B cell (primary cell): ENCODE results near the gene SLC16A2. TPM values are rescaled to one million over a fixed set of nuclear protein-coding genes. Genes with fewer than 3 reads are reported as not detected.

ENCODE experiments used
- ATAC-seq: fragments of 200-7000 bp; cut with Tn5 transposase; one replicate; pipeline ENCODE4 v1.10.0; 2021; ENCODE audit warnings: low read depth, mild to moderate bottlenecking, moderate number of reproducible peaks, moderate library complexity
- CTCF ChIA-PET: fragments of 350-600 bp; sonication (Branson Sonifier 250); formaldehyde crosslinking; loops from one replicate; lab custom pipeline; 2021; ENCODE audit warnings: antibody characterized with exemption, inconsistent platforms; lab: Charles Lee
- POLR2A ChIA-PET: fragments of 350-600 bp; sonication (Branson Sonifier 250); formaldehyde crosslinking; loops from one replicate; lab custom pipeline; 2021; ENCODE audit warnings: antibody characterized with exemption; lab: Charles Lee
- DNase-seq: peaks from one replicate; pipeline ENCODE4 v3.0.0; 2013
- H2AFZ ChIP-seq: 2 replicates; pipeline ENCODE4 v1.6.1; 2012; ENCODE audit warnings: mild to moderate bottlenecking, low read depth, low read length; ENCODE audit not compliant: insufficient read depth, poor library complexity, severe bottlenecking
- H3K27ac ChIP-seq, 2 donors: 1 replicate in 1 of 2; 2 replicates in 1 of 2; pipeline ENCODE4 v1.5.1; 2012 to 2013; ENCODE audit warnings: low read length in 2 of 2, mild to moderate bottlenecking in 2 of 2, moderate library complexity in 1 of 2
- H3K27me3 ChIP-seq, 4 experiments: fragments of 200-600 bp in 1 of 4; sonication (generic) in 1 of 4; replicated peaks in 1 of 4; 1 replicate in 2 of 4; 2 replicates in 2 of 4; pipeline versions ENCODE4 v1.6.1 to v1.7.0; 2013 to 2016; ENCODE audit warnings: low read length in 3 of 4, mild to moderate bottlenecking in 2 of 4, mixed read lengths in 1 of 4, moderate library complexity in 1 of 4; ENCODE audit not compliant: insufficient read depth in 4 of 4, control insufficient read depth in 3 of 4; ENCODE audit errors: control extremely low read depth in 1 of 4
- H3K36me3 ChIP-seq, 2 experiments: replicated peaks in 1 of 2; 1 replicate in 1 of 2; 2 replicates in 1 of 2; pipeline versions ENCODE4 v1.6.1 to v1.7.1; 2013; ENCODE audit warnings: low read length in 1 of 2; ENCODE audit not compliant: insufficient read depth in 2 of 2, control insufficient read depth in 1 of 2; ENCODE audit errors: control extremely low read depth in 1 of 2, extremely low read depth in 1 of 2
- H3K4me1 ChIP-seq, 2 donors: fragments of 200-600 bp in 1 of 2; sonication (generic) in 1 of 2; 1 replicate in 1 of 2; 2 replicates in 1 of 2; pipeline versions ENCODE4 v1.5.1 to v1.6.1; 2013 to 2017; ENCODE audit warnings: low read length in 2 of 2; ENCODE audit not compliant: control insufficient read depth in 2 of 2, insufficient read depth in 2 of 2
- H3K4me2 ChIP-seq: replicated peaks from 2 replicates; pipeline ENCODE3; 2012; ENCODE audit warnings: mild to moderate bottlenecking, low read depth, low read length; ENCODE audit not compliant: poor library complexity, severe bottlenecking
- H3K4me3 ChIP-seq, 5 experiments: fragments of 200-600 bp in 1 of 5; sonication (generic) in 1 of 5; 1 replicate in 3 of 5; 2 replicates in 2 of 5; pipeline versions ENCODE4 v1.5.1 to v1.7.0; 2011 to 2016; ENCODE audit warnings: low read length in 4 of 5, mild to moderate bottlenecking in 4 of 5, low read depth in 2 of 5, control low read depth in 1 of 5, moderate library complexity in 1 of 5; ENCODE audit not compliant: insufficient read depth in 1 of 5; ENCODE audit errors: control extremely low read depth in 1 of 5, extremely low read depth in 1 of 5
- H3K79me2 ChIP-seq: fragments of 200-600 bp; sonication (generic); one replicate; pipeline ENCODE4 v1.6.0; 2016; ENCODE audit warnings: low read length; ENCODE audit not compliant: control insufficient read depth, insufficient read depth
- H3K9ac ChIP-seq: fragments of 200-600 bp; sonication (generic); 2 replicates; pipeline ENCODE4 v1.6.1; 2017; ENCODE audit warnings: mild to moderate bottlenecking, low read length, moderate library complexity
- H3K9me3 ChIP-seq, 3 donors: one replicate each; pipeline versions ENCODE4 v1.6.1 to v1.7.1; 2013; ENCODE audit warnings: low read length in 2 of 3; ENCODE audit not compliant: control insufficient read depth in 2 of 3, insufficient read depth in 1 of 3; ENCODE audit errors: control extremely low read depth in 1 of 3
- H4K20me1 ChIP-seq: 2 replicates; pipeline ENCODE4 v1.6.0; 2012; ENCODE audit warnings: mild to moderate bottlenecking, low read length; ENCODE audit not compliant: insufficient read depth, control insufficient read depth, poor library complexity, severe bottlenecking
- H3K27ac Mint-ChIP-seq: one replicate; pipeline ENCODE4 v1.8.0; 2021; ENCODE audit warnings: mixed read lengths
- H3K27me3 Mint-ChIP-seq: one replicate; pipeline ENCODE4 v1.8.0; 2021; ENCODE audit warnings: mixed read lengths
- H3K4me1 Mint-ChIP-seq: one replicate; pipeline ENCODE4 v1.8.0; 2021; ENCODE audit warnings: mixed read lengths
- H3K4me3 Mint-ChIP-seq: one replicate; pipeline ENCODE4 v1.8.0; 2021; ENCODE audit warnings: mixed read lengths
- H3K9me3 Mint-ChIP-seq: one replicate; pipeline ENCODE4 v1.8.0; 2022; ENCODE audit warnings: mixed read lengths; ENCODE audit not compliant: insufficient read depth
- EZH2 ChIP-seq: IDR thresholded peaks from 2 replicates; pipeline ENCODE4 v1.6.1; 2012; ENCODE audit warnings: borderline replicate concordance, low read depth, mild to moderate bottlenecking, moderate library complexity, low read length; ENCODE audit not compliant: insufficient read depth, poor library complexity, severe bottlenecking
- WGBS: methylation state at CpG from one replicate; pipeline ENCODE4 v1.1.5; 2013; ENCODE audit warnings: missing lambda C conversion rate; ENCODE audit not compliant: insufficient coverage; 5-methylcytosine and 5-hydroxymethylcytosine counted together
- intact Hi-C: fragments of 100-400 bp; cut with micrococcal nuclease; formaldehyde crosslinking; loops from one replicate; pipeline ENCODE4 v1.10.0; 2022
- polyA plus RNA-seq: library from polyadenylated mRNA; depleted of rRNA; stranded (reverse); fragments of >200 nt; gene quantifications from 2 replicates; pipeline ENCODE4 v1.2.3, GENCODE V29; 2012
- total RNA-seq, 2 donors: library from RNA; stranded (reverse); fragments of 120-200 nt in 1 of 2; gene quantifications; 1 replicate in 1 of 2; 2 replicates in 1 of 2; pipeline versions ENCODE4 v1.2.3 to v1.2.4, GENCODE V29; 2013 to 2022
- TF ChIP-seq, protein P1 (sequence below): fragments of 200-600 bp; IDR thresholded peaks from one replicate; pipeline ENCODE4 v1.8.0; 2022; ENCODE audit warnings: antibody characterized with exemption, mild to moderate bottlenecking

SLC16A2 gene
- total and polyA plus RNA-seq, 2 donors (not counting 1 experiment from before 2014, with no cell fraction given), result not detected

DNA sequence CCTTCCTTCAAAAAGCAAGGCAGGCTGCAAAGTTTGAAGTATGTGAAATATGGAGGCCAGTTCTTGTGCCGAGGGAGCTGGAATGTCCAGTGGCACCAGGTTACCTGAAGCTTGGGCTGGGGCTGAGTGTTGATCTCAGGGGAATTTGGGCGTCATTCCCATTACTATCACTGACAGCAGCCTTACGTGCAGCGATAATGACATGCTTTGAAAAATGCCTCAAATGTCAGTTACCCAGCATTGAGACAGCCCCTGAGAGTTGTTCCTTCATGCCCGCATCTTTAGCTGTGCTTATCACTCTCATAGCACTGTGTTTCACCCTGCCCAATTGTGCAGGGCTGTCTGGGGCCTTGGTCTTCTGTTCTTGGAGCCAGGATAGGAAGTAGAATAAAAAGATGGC, 27.4 kb downstream of the SLC16A2 start:
- POLR2A ChIA-PET, result no interaction called here
- Histone ChIP-seq H3K79me2 (no peaks in the 10 kb centered on the region), H3K9ac (no peak overlapping the region), H3K4me1 (no peaks in the 10 kb centered on the region), H3K27me3 (no peaks in the 10 kb centered on the region), H3K4me2 (no peak overlapping the region), H3K9me3 (no peaks in the 10 kb centered on the region), H3K36me3 (no peaks in the 10 kb centered on the region), H3K27ac (no peak overlapping the region), H4K20me1 (no peaks in the 10 kb centered on the region), H2AFZ (no peak overlapping the region), H3K4me3 (no peak overlapping the region)
- Mint-ChIP-seq H3K27me3 (peaks cover 3% of the 10 kb centered on the region), H3K4me1 (peaks cover 5% of the 10 kb centered on the region), H3K4me3 (no peak overlapping the region), H3K9me3 (no peaks in the 10 kb centered on the region), H3K27ac (no peak overlapping the region)
- DNase-seq (no peak), ATAC-seq (no peak)
- intact Hi-C loops, result no loop called here
- WGBS, result 100% methylated on average over 2 of the region's 5 CpGs
- no peak for TF ChIP-seq EZH2
- TF ChIP-seq, protein P1, sequence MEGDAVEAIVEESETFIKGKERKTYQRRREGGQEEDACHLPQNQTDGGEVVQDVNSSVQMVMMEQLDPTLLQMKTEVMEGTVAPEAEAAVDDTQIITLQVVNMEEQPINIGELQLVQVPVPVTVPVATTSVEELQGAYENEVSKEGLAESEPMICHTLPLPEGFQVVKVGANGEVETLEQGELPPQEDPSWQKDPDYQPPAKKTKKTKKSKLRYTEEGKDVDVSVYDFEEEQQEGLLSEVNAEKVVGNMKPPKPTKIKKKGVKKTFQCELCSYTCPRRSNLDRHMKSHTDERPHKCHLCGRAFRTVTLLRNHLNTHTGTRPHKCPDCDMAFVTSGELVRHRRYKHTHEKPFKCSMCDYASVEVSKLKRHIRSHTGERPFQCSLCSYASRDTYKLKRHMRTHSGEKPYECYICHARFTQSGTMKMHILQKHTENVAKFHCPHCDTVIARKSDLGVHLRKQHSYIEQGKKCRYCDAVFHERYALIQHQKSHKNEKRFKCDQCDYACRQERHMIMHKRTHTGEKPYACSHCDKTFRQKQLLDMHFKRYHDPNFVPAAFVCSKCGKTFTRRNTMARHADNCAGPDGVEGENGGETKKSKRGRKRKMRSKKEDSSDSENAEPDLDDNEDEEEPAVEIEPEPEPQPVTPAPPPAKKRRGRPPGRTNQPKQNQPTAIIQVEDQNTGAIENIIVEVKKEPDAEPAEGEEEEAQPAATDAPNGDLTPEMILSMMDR, result no peak
- CTCF ChIA-PET, result no interaction called here

DNA sequence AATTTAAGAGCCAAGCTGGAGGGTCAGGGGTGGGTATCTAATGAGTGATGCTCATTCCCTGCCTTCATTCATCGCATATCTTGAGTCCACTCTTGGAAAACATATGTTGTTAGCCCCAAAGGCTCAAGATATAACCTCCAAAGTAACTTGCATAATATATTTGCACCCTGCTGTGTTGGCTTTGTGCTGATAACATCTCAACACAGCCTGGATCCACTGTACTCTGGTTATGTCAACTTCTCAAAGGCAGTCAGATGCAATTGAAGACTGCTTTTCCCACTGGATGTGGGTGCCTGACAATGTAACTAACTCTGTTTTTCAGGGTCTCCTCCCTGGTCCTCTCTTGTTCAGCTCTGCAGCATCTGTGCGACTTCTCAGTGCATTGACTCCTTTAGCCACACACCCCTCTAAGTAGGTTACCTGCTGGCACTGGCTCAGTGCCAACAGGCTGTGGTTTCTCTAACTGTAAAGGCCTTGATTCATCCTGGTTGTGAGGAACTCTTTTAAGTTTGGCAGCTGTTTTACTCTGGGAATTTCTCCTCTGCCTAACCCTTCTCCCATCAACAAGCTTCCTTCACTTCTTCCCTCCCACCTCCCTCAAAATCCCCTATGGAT, 28.1 kb downstream of the SLC16A2 start:
- POLR2A ChIA-PET, result no interaction called here
- Histone ChIP-seq H3K9ac (no peak overlapping the region), H3K4me3 (no peak overlapping the region), H3K36me3 (no peaks in the 10 kb centered on the region), H3K27ac (no peak overlapping the region), H3K79me2 (no peaks in the 10 kb centered on the region), H4K20me1 (no peaks in the 10 kb centered on the region), H3K4me1 (no peaks in the 10 kb centered on the region), H3K4me2 (no peak overlapping the region), H3K9me3 (no peaks in the 10 kb centered on the region), H3K27me3 (no peaks in the 10 kb centered on the region), H2AFZ (no peak overlapping the region)
- intact Hi-C loops, result no loop called here
- no peak for ATAC-seq
- Mint-ChIP-seq H3K27me3 (peaks cover 3% of the 10 kb centered on the region), H3K4me3 (no peak overlapping the region), H3K4me1 (peaks cover 5% of the 10 kb centered on the region), H3K27ac (no peak overlapping the region), H3K9me3 (no peaks in the 10 kb centered on the region)
- CTCF ChIA-PET, result no interaction called here
- no peak for TF ChIP-seq EZH2
- TF ChIP-seq, protein P1, result no peak
- WGBS, result 80% methylated on average over 1 of the region's 2 CpGs
- DNase-seq, result no peak
